ENCODE measurements around the gene DGCR2.
"Not testable (repeated sequence)": the region's sequence is repeated elsewhere in the genome, so short reads cannot be mapped to it uniquely, and the experiment has no call there.

DGCR2 gene

DNA sequence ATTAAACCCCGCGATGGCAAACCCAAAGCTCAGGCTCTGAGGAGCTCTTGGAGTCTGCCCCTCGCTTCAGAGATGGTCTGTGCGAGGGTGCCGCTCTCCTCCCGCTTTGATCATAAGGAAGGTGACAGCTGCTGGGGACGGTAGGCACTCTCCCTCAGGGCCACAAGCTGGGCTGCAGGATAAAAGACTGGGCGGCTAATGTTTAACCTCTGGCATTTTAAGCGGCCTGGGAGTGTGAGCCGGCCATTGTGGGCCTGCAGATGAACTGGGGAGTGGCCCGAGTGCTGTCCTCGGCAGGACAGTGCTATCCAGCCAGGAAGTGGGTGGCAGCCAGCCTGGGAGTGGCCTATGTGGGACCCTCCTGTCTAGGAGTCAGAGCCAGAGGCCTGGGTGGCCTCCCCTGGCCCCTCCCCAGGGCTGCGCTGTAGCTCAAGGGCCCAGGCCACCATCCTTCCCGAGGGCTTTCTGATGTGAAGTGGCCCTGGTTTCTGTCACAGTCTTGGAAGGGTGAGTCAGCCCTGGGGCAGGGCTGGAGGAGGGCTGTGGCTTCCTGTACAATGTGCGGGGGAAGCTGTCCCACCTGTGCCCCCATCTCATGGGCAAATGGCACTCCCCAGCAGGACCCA lies 127.4 kb downstream of the DGCR2 start:
- DNase-seq = no peak

DNA sequence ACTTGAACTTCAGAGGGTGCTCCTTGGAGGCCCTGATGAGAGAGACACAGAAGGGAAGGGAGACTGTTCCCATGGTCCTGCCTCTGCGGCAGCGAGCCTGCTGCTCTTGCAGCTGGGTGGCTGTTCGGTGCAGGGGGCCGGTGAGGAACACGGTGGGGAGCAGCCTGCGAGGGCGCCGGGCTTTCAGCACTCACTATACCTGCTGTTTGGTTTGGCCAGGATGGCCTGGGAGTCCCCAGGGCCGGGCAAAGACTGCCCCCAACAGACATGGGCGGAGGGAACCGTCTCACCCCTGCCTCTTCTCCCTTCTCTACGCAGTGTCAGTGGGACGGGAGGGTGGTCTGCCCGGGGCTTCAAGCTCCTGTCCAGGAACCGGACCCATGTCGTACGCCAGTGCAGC lies 128.2 kb downstream of the DGCR2 start:
- DNase-seq = no peak

DNA sequence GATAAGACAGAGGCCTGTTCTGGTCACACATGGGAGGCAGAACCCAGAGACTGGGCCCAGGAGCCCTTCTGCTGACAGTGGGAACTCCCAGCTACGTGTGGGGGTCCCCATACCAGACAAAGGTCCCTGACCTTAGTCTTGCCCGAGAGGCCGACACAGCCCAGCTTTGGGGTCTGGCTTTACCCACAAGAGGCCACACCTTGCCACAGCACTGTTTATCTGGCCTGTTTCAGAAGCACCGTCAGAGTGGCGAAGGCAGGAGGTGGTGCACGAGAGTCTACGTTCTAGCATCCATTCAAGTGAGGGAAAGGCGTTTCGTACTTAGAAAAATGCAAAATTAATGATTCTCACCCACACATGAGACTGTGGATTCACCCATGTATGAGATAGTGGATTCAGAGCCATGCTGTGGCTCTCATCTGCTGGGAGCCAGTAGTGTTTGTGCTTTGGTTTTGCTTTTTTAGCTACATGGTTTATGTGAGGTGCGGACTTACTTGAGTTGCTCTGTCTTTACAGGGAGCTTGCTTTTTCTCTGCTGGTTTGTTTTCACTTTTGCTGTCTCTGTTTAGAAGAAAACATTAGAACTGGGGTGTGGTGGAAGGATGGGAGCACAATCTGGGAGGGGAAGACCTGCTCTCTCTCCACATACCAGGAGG lies 129.5 kb downstream of the DGCR2 start:
- DNase-seq = no peak

DNA sequence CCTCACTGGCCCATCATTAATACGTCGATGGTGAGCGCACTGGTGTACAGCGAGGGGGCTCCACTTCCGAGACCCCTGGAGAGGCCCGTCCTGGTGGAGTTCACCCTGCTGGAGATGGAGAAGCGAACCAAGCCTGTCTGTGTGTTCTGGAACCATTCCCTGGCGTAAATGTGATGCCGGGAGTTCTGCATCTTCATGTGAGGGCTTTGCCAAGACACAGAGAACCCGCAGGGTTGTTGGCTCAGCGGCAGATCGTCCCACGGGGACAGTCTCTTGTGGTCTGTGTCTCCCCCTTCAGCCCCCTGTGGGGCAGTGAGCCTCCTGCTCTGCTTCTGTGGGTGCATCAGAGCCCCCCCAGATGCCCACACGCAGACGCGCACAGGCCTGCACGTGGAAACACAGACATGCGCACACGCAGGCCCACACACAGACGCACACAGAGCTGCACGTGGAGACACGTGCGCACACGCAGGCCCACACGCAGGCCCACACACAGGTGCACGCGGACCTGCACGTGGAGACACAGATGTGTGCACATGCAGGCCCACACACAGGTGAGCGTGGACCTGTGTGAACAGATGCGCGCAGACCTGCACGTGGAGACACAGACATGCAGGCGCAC lies 130.3 kb downstream of the DGCR2 start:
- no peak for DNase-seq

DNA sequence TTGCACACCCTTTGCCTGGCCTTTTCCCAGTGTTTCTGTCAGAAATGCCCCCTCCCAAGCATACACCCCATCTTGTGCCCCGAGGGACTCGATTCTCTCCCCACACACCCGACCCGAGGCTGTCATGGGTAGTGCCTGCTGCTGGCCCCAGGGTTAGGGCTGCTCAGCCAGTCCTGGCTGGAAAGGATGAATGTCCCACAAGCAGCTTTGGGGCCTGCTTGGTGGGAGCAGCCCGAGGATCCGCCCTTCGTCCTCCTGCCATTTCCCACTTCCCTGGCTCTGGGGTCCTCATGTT lies 131.1 kb downstream of the DGCR2 start:
- no peak for DNase-seq

DNA sequence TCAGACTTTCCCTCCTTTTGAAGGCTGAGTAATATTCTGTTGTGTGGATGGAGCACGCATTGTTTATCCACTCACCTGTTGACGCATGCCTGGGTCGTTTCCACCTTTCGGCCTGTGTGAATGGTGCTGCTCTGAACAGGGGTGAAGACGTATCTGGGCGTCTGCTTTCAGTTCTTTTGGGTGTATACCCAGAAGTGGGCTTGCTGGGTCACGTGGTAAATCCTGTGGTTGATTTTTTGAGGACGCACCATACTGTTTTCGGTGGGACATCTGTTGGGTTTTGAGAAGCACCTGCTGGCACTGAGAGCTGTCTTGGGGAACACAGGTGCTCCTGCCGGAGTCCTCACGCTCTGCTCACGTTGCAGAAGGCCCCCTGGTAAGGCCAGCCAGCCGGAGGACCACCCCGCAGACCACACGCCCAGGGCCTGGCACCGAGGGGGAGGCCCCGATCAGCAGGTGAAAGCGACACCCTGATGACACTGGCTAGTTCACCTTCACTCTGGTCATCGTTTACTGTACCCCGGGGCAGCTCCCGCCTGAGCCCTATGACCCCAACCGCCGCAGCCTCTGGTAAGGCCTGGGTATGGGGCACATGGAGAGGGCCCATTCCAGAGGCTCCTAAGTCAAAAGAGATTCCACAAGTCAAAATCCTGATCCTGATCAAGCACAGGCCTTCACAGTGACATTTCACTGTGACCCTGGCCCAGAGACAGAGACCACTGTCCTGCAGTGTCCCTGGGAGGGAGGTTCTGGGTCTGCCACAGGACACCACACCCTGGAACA lies 131.7 kb downstream of the DGCR2 start:
- no peak for DNase-seq

DNA sequence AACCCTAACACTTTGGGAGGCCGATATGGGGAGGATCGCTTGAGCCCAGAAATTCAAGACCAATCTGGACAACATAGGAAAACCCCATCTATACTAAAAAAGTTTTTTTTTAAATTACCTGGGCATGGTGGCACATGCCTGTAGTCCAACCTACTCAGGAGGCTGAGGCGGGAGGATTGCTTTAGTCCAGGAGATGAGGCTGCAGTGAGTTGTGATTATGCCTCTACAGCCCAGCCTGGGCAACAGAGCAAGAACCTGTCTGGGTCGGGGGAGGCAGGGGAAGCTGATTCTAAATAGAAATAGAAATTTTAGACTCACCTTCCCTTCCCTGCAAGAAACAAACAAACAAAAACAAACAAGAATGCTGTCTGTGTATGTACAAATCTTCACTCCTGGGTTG lies 133.3 kb downstream of the DGCR2 start:
- DNase-seq = no peak

DNA sequence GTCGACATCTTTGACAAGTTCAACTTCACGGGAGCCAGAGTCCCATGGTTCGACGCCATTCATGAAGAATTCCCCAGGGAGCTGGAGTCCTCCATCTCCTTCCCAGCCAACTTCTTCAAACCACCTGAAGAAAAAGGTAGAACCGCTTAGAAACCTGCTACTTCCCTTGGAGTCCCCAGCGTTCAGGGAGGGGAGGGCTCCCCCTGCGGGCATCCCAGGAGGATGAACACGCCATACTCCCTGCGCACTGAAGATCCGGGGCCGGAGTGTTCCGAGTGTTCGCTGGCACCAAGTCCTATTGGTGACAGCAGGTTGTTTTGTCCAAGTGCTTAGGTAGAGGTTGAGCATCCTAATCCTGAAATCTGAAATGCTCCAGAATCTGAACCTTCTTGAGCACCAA lies 134.4 kb downstream of the DGCR2 start:
- DNase-seq = no peak

DNA sequence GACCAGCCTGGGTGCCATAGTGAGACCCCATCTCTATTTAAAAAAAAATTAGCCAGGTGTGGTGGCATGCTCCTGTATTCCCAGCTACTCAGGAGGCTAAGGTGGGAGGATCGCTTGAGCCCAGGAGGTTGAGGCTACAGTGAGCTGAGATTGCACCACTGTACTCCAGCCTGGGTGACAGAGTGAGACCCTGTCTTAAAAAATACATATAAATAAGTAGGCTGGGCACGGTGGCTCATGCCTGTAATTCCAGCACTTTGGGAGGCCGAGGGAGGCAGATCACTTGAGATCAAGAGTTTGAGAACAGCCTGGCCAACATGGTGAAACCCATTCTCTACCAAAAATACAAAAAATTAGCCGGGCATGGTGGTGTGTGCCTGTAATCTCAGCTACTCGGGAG lies 135.1 kb downstream of the DGCR2 start:
- DNase-seq = not testable (repeated sequence)

Data from KG1 (cell line).